K562 (cell line): ENCODE results near the gene RNU6-9. TPM values are rescaled to one million over a fixed set of nuclear protein-coding genes. Genes with fewer than 3 reads are reported as not detected.

Source experiments
- ARHGAP35 ChIP-seq: fragments of 450-650 bp; IDR thresholded peaks from 2 replicates; pipeline ENCODE4 v1.6.1; 2018; ENCODE audit not compliant: partially characterized antibody
- CBX5 ChIP-seq: IDR thresholded peaks from 2 replicates; pipeline ENCODE4 v1.6.1; 2014; ENCODE audit warnings: low read depth, borderline replicate concordance
- CCNT2 ChIP-seq: IDR thresholded peaks from 2 replicates; pipeline ENCODE4 v1.6.1; 2011; ENCODE audit warnings: borderline replicate concordance, low read depth, mild to moderate bottlenecking, moderate library complexity, mixed read lengths, low read length; ENCODE audit not compliant: insufficient read length; ENCODE audit errors: extremely low read depth
- EHMT2 ChIP-seq: fragments of 450-650 bp; IDR thresholded peaks from 2 replicates; pipeline ENCODE4 v1.6.1; 2018; ENCODE audit warnings: antibody characterized with exemption
- HOMEZ ChIP-seq: fragments of 250-450 bp; sonication (Bioruptor Pico); IDR thresholded peaks from 2 replicates; pipeline ENCODE4 v1.4.0; 2020; ENCODE audit warnings: mild to moderate bottlenecking, moderate library complexity
- KHSRP ChIP-seq: fragments of 450-650 bp; IDR thresholded peaks from 2 replicates; pipeline ENCODE4 v1.6.1; 2017
- LCOR ChIP-seq: sonication (generic); formaldehyde crosslinking; IDR thresholded peaks from 2 replicates; pipeline ENCODE4 v1.8.0; 2022; ENCODE audit warnings: mild to moderate bottlenecking, missing genetic modification reagents
- MTA1 ChIP-seq: fragments of 450-650 bp; IDR thresholded peaks from 2 replicates; pipeline ENCODE4 v1.6.1; 2017; ENCODE audit warnings: borderline replicate concordance
- NELFE ChIP-seq: IDR thresholded peaks from 2 replicates; pipeline ENCODE4 v1.6.1; 2011; ENCODE audit warnings: mild to moderate bottlenecking; ENCODE audit not compliant: insufficient read depth, insufficient read length
- PHB ChIP-seq: fragments of 250-450 bp; sonication (Bioruptor Pico); IDR thresholded peaks from 2 replicates; pipeline ENCODE4 v1.5.0; 2021
- PHF21A ChIP-seq: fragments of 450-650 bp; IDR thresholded peaks from 2 replicates; pipeline ENCODE4 v1.6.1; 2017; ENCODE audit warnings: low read depth, borderline replicate concordance
- POLR2AphosphoS2 ChIP-seq: IDR thresholded peaks from 2 replicates; pipeline ENCODE4 v1.6.1; 2012; ENCODE audit warnings: low read length, improper control_type of control experiment
- POLR2AphosphoS5 ChIP-seq: IDR thresholded peaks from 2 replicates; pipeline ENCODE4 v1.6.1; 2011; ENCODE audit warnings: mild to moderate bottlenecking, low read depth, low read length, moderate library complexity; ENCODE audit not compliant: control insufficient read depth, insufficient read depth
- POLR2G ChIP-seq: fragments of 200-400 bp; formaldehyde crosslinking; IDR thresholded peaks from 2 replicates; pipeline ENCODE4 v1.6.1; 2017; ENCODE audit warnings: low read depth, mild to moderate bottlenecking, antibody characterized with exemption, low read length, moderate library complexity
- POU5F1 ChIP-seq: fragments of 150-350 bp; IDR thresholded peaks from 2 replicates; pipeline ENCODE4 v1.6.1; 2014; ENCODE audit warnings: borderline replicate concordance, low read length, low read depth, mild to moderate bottlenecking; ENCODE audit not compliant: partially characterized antibody
- RBM25 ChIP-seq: fragments of 200-400 bp; formaldehyde crosslinking; IDR thresholded peaks from 2 replicates; pipeline ENCODE4 v1.6.1; 2018; ENCODE audit warnings: low read length, low read depth, moderate library complexity; ENCODE audit not compliant: severe bottlenecking
- SLC30A9 ChIP-seq: fragments of 250-450 bp; sonication (Bioruptor Pico); IDR thresholded peaks from 2 replicates; pipeline ENCODE4 v1.8.0; 2022; ENCODE audit warnings: mild to moderate bottlenecking, moderate library complexity
- SMAD2 ChIP-seq: fragments of 150-350 bp; IDR thresholded peaks from 2 replicates; pipeline ENCODE4 v1.6.1; 2014; ENCODE audit warnings: low read depth, mild to moderate bottlenecking, low read length
- SMC3 ChIP-seq: conservative IDR thresholded peaks from 2 replicates; pipeline ENCODE4 v1.6.1; 2011; ENCODE audit warnings: low read depth, low read length, improper control_type of control experiment; ENCODE audit not compliant: insufficient read depth
- SPI1 ChIP-seq: IDR thresholded peaks from 2 replicates; pipeline ENCODE4 v1.6.1; 2011; ENCODE audit warnings: low read depth, low read length, control low read depth, borderline replicate concordance
- TCF7 ChIP-seq: sonication (generic); IDR thresholded peaks from 2 replicates; pipeline ENCODE4 v1.6.1; 2016; ENCODE audit warnings: antibody characterized with exemption, borderline replicate concordance
- ZBTB43 ChIP-seq: sonication (generic); formaldehyde crosslinking; IDR thresholded peaks from 2 replicates; pipeline ENCODE4 v1.8.0; 2023; ENCODE audit warnings: mild to moderate bottlenecking, missing genetic modification reagents
- ZNF175 ChIP-seq: fragments of 200-800 bp; sonication (Bioruptor generic); IDR thresholded peaks from 2 replicates; pipeline ENCODE4 v1.6.1; 2016; ENCODE audit warnings: low read depth, mild to moderate bottlenecking, missing genetic modification characterization, missing compliant biosample characterization
- ZNF263 ChIP-seq: sonication (generic); formaldehyde crosslinking; IDR thresholded peaks from 2 replicates; pipeline ENCODE4 v1.8.0; 2022; ENCODE audit warnings: mild to moderate bottlenecking, missing genetic modification reagents, borderline replicate concordance
- ZNF384 ChIP-seq: IDR thresholded peaks from 2 replicates; pipeline ENCODE4 v1.6.1; 2012; ENCODE audit warnings: low read depth, low read length, improper control_type of control experiment
- ZNF586 ChIP-seq: fragments of 450-650 bp; formaldehyde crosslinking; conservative IDR thresholded peaks from 2 replicates; pipeline ENCODE4 v1.4.0; 2020; ENCODE audit warnings: mild to moderate bottlenecking, moderate library complexity
- polyA plus RNA-seq, 8 experiments: library from polyadenylated mRNA; depleted of rRNA in 4 of 8; stranded (reverse) in 5 of 8; unstranded in 3 of 8; fragments of >200 nt; fragmentation: Nextera tagmentation in 2 of 8; fragmentation: Illumina TruSeq in 1 of 8; extraction: Ambion mirVana in 2 of 8; extraction: Trizol in 1 of 8; gene quantifications; 2 replicates each; pipeline versions ENCODE4 v1.2.1 to v1.2.3, GENCODE V29; 2011 to 2014; ENCODE audit warnings: inconsistent platforms in 1 of 8, missing spikeins in 1 of 8
- total RNA-seq, 7 experiments: library from RNA; depleted of rRNA in 6 of 7; stranded (reverse); fragments of >200 nt in 6 of 7; fragmentation: Illumina TruSeq in 2 of 7; extraction: Trizol in 2 of 7; gene quantifications; 2 replicates each; pipeline versions ENCODE4 v1.2.1 to v1.2.3, GENCODE V29; 2011 to 2021; ENCODE audit warnings: low replicate concordance in 1 of 7
- TF ChIP-seq, protein P1 (sequence below), 2 experiments: fragments of 250-450 bp in 1 of 2; fragments of 450-650 bp in 1 of 2; sonication (Bioruptor Pico) in 1 of 2; IDR thresholded peaks; 2 replicates each; pipeline versions ENCODE4 v1.6.1 to v1.8.0; 2016 to 2021; ENCODE audit warnings: mild to moderate bottlenecking in 2 of 2, moderate library complexity in 2 of 2, missing compliant biosample characterization in 1 of 2, missing genetic modification characterization in 1 of 2

The RNU6-9 gene
- total and polyA plus RNA-seq, 9 of the 15 experiments (the other 6 are each of a cell fraction or from before 2014, with no cell fraction given), result not detected

GRCh38 chr19:907183-907853 lies 14.0 kb downstream of the RNU6-9 start (continued):
- TF ChIP-seq ZBTB43 (CRISPR knock-in tag) (no peak), SMC3 (no peak), ZNF384 (no peak), POU5F1 (peak; percentile 38), LCOR (CRISPR knock-in tag) (0 out of 2 replicates have a peak, but pooled peaks have one; percentile 39), ZNF175 (CRISPR knock-in tag) (peak; percentile 57; the same call in 1 of the 2 replicates), MTA1 (0 out of 2 replicates have a peak, but pooled peaks have one; percentile 21), ZNF263 (peak; percentile 92), KHSRP (no peak), CCNT2 (peak; percentile 99), NELFE (no peak), RBM25 (peak; percentile 80), POLR2G (peak; percentile 74), CBX5 (no peak), SLC30A9 (CRISPR knock-in tag) (no peak), SMAD2 (no peak), SPI1 (peak; percentile 55; the same call in 1 of the 2 replicates), ZNF586 (CRISPR knock-in tag) (no peak), PHF21A (peak; percentile 81), EHMT2 (no peak), PHB (no peak), HOMEZ (CRISPR knock-in tag) (no peak), POLR2AphosphoS5 (peak; percentile 96), TCF7 (no peak), POLR2AphosphoS2 (no peak), ARHGAP35 (no peak)
- TF ChIP-seq, protein P1, sequence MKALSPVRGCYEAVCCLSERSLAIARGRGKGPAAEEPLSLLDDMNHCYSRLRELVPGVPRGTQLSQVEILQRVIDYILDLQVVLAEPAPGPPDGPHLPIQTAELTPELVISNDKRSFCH (CRISPR knock-in tag; IDR thresholded peaks at IDR 0.05), result no peak
- TF ChIP-seq, protein P1 (tag; IDR thresholded peaks at IDR 0.05), result peak; percentile 33; the same call in 1 of the 2 replicates
